WTC11 (cell line): ENCODE measurements around the gene MX2. TPM values are rescaled to one million over a fixed set of nuclear protein-coding genes. Genes with fewer than 3 reads are reported as not detected.

Source experiments
- CBFB ChIP-seq: sonication (generic); formaldehyde crosslinking; IDR thresholded peaks from 2 replicates; pipeline ENCODE4 v1.8.1; 2022; ENCODE audit warnings: mild to moderate bottlenecking, low read depth, missing genetic modification reagents
- CREB1 ChIP-seq: sonication (generic); formaldehyde crosslinking; IDR thresholded peaks from 2 replicates; pipeline ENCODE4 v1.8.0; 2023; ENCODE audit warnings: mild to moderate bottlenecking, missing genetic modification reagents
- ELF4 ChIP-seq: sonication (generic); formaldehyde crosslinking; IDR thresholded peaks from 2 replicates; pipeline ENCODE4 v1.8.1; 2022; ENCODE audit warnings: low read depth, mild to moderate bottlenecking, moderate library complexity, missing genetic modification reagents
- GABPB1 ChIP-seq: sonication (generic); formaldehyde crosslinking; IDR thresholded peaks from 2 replicates; pipeline ENCODE4 v1.8.1; 2023; ENCODE audit warnings: mild to moderate bottlenecking, missing genetic modification reagents
- IRF2 ChIP-seq: sonication (generic); formaldehyde crosslinking; IDR thresholded peaks from 2 replicates; pipeline ENCODE4 v1.8.0; 2022; ENCODE audit warnings: low read depth, missing genetic modification reagents, borderline replicate concordance
- JAZF1 ChIP-seq: fragments of 250-450 bp; sonication (Bioruptor Pico); IDR thresholded peaks from 2 replicates; pipeline ENCODE4 v1.9.0; 2021; ENCODE audit warnings: moderate library complexity, mild to moderate bottlenecking, inconsistent platforms
- NR2C2 ChIP-seq: sonication (generic); formaldehyde crosslinking; IDR thresholded peaks from 2 replicates; pipeline ENCODE4 v1.8.0; 2022; ENCODE audit warnings: mild to moderate bottlenecking, missing genetic modification reagents
- OVOL2 ChIP-seq: fragments of 250-450 bp; sonication (Bioruptor Pico); IDR thresholded peaks from 2 replicates; pipeline ENCODE4 v1.9.0; 2021; ENCODE audit warnings: mild to moderate bottlenecking, borderline replicate concordance
- PRRX2 ChIP-seq: fragments of 250-450 bp; sonication (Bioruptor Pico); IDR thresholded peaks from 2 replicates; pipeline ENCODE4 v1.8.0; 2021; ENCODE audit warnings: mild to moderate bottlenecking
- SOX15 ChIP-seq: fragments of 250-450 bp; sonication (Bioruptor Pico); IDR thresholded peaks from 2 replicates; pipeline ENCODE4 v1.9.0; 2021; ENCODE audit warnings: mild to moderate bottlenecking
- SP1 ChIP-seq: sonication (generic); formaldehyde crosslinking; conservative IDR thresholded peaks from 2 replicates; pipeline ENCODE4 v1.8.1; 2022; ENCODE audit warnings: missing genetic modification reagents
- ZBTB21 ChIP-seq: sonication (generic); formaldehyde crosslinking; IDR thresholded peaks from 2 replicates; pipeline ENCODE4 v1.8.1; 2023; ENCODE audit warnings: mild to moderate bottlenecking, missing genetic modification reagents, borderline replicate concordance
- ZNF121 ChIP-seq: sonication (generic); formaldehyde crosslinking; IDR thresholded peaks from 2 replicates; pipeline ENCODE4 v1.8.0; 2023; ENCODE audit warnings: missing genetic modification reagents
- ZNF219 ChIP-seq: sonication (generic); formaldehyde crosslinking; IDR thresholded peaks from 2 replicates; pipeline ENCODE4 v1.8.0; 2023; ENCODE audit warnings: missing genetic modification reagents, mild to moderate bottlenecking, borderline replicate concordance
- ZNF423 ChIP-seq: fragments of 250-450 bp; sonication (Bioruptor Pico); IDR thresholded peaks from 2 replicates; pipeline ENCODE4 v2.1.2; 2022; ENCODE audit warnings: mild to moderate bottlenecking, moderate library complexity
- total RNA-seq: library from RNA; stranded (reverse); gene quantifications from 3 replicates; pipeline ENCODE4 v1.2.3, GENCODE V29; 2021
- TF ChIP-seq, protein P1 (sequence below): sonication (generic); formaldehyde crosslinking; IDR thresholded peaks from 2 replicates; pipeline ENCODE4 v1.8.0; 2022; ENCODE audit warnings: missing genetic modification reagents
- TF ChIP-seq, protein P2 (sequence below): sonication (generic); formaldehyde crosslinking; IDR thresholded peaks from 2 replicates; pipeline ENCODE4 v1.8.0; 2023; ENCODE audit warnings: missing genetic modification reagents, mild to moderate bottlenecking, borderline replicate concordance
- TF ChIP-seq, protein P3 (sequence below): sonication (generic); formaldehyde crosslinking; IDR thresholded peaks from 2 replicates; pipeline ENCODE4 v1.8.0; 2022; ENCODE audit warnings: mild to moderate bottlenecking, missing genetic modification reagents
- TF ChIP-seq, protein P4 (sequence below): sonication (generic); formaldehyde crosslinking; IDR thresholded peaks from 2 replicates; pipeline ENCODE4 v1.8.1; 2023; ENCODE audit warnings: mild to moderate bottlenecking, missing genetic modification reagents
- TF ChIP-seq, protein P5 (sequence below): sonication (generic); formaldehyde crosslinking; IDR thresholded peaks from 2 replicates; pipeline ENCODE4 v1.8.0; 2023; ENCODE audit warnings: missing genetic modification reagents
- TF ChIP-seq, protein P6 (sequence below): fragments of 250-450 bp; sonication (Bioruptor Pico); IDR thresholded peaks from 2 replicates; pipeline ENCODE4 v1.8.0; 2021; ENCODE audit warnings: mild to moderate bottlenecking
- TF ChIP-seq, protein P7 (sequence below): fragments of 200-600 bp; IDR thresholded peaks from 2 replicates; pipeline ENCODE4 v1.8.0; 2022; ENCODE audit warnings: antibody characterized with exemption

MX2 gene
- total RNA-seq, 1 experiment from 2014 or later: 2.6 TPM

DNA sequence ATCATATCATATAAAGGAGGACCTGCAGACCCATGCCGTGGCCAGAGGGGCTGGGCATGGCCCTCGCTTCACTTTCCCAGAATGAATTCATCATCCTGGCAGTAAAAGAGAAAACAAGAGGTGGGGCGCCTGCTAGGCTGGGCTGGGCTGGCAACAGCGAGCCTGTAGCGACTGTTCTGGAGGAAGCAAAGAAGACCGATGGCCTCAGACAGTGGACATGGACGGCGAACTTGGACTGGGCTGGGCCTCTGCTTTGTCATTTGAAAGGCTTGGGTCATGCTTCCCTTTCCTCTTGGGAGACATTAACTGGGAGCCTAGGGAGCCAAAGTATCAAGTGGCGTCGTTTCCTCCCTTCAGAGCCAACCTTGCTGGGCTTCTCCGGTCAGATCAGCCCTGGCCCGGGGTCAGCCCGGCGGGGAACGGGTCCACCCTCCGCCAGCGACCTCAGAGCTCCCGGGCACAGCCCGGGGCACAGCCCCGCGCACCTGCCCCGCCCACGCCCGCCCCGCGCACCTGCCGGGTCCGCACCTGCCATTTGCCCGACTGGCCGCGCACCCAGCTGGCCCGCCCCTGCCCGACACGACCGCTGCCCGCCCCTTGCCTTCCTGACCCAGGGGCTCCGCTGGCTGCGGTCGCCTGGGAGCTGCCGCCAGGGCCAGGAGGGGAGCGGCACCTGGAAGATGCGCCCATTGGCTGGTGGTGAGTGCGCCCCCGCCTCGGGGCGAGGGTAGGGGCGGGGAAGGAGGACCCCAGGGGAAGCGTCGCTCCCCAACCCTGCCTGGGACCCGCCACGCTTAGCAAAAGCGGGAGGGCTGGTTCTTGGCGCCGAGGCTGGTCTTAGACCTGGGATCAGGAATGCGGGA, 45.4 kb upstream of the MX2 start, which contains the start of gene FAM3B (continued):
- TF ChIP-seq ZBTB21 (CRISPR knock-in tag): no peak
- TF ChIP-seq CBFB (CRISPR knock-in tag): no peak
- TF ChIP-seq GABPB1 (CRISPR knock-in tag): no peak
- no peak for TF ChIP-seq ZNF219 (CRISPR knock-in tag)
- TF ChIP-seq NR2C2 (CRISPR knock-in tag): no peak
- no peak for TF ChIP-seq SOX15 (CRISPR knock-in tag)
- TF ChIP-seq, protein P1, sequence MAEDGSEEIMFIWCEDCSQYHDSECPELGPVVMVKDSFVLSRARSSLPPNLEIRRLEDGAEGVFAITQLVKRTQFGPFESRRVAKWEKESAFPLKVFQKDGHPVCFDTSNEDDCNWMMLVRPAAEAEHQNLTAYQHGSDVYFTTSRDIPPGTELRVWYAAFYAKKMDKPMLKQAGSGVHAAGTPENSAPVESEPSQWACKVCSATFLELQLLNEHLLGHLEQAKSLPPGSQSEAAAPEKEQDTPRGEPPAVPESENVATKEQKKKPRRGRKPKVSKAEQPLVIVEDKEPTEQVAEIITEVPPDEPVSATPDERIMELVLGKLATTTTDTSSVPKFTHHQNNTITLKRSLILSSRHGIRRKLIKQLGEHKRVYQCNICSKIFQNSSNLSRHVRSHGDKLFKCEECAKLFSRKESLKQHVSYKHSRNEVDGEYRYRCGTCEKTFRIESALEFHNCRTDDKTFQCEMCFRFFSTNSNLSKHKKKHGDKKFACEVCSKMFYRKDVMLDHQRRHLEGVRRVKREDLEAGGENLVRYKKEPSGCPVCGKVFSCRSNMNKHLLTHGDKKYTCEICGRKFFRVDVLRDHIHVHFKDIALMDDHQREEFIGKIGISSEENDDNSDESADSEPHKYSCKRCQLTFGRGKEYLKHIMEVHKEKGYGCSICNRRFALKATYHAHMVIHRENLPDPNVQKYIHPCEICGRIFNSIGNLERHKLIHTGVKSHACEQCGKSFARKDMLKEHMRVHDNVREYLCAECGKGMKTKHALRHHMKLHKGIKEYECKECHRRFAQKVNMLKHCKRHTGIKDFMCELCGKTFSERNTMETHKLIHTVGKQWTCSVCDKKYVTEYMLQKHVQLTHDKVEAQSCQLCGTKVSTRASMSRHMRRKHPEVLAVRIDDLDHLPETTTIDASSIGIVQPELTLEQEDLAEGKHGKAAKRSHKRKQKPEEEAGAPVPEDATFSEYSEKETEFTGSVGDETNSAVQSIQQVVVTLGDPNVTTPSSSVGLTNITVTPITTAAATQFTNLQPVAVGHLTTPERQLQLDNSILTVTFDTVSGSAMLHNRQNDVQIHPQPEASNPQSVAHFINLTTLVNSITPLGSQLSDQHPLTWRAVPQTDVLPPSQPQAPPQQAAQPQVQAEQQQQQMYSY (CRISPR knock-in tag): 0 out of 2 replicates have a peak, but pooled peaks have one; percentile 36
- TF ChIP-seq CREB1 (CRISPR knock-in tag): no peak
- TF ChIP-seq IRF2: no peak
- TF ChIP-seq, protein P2, sequence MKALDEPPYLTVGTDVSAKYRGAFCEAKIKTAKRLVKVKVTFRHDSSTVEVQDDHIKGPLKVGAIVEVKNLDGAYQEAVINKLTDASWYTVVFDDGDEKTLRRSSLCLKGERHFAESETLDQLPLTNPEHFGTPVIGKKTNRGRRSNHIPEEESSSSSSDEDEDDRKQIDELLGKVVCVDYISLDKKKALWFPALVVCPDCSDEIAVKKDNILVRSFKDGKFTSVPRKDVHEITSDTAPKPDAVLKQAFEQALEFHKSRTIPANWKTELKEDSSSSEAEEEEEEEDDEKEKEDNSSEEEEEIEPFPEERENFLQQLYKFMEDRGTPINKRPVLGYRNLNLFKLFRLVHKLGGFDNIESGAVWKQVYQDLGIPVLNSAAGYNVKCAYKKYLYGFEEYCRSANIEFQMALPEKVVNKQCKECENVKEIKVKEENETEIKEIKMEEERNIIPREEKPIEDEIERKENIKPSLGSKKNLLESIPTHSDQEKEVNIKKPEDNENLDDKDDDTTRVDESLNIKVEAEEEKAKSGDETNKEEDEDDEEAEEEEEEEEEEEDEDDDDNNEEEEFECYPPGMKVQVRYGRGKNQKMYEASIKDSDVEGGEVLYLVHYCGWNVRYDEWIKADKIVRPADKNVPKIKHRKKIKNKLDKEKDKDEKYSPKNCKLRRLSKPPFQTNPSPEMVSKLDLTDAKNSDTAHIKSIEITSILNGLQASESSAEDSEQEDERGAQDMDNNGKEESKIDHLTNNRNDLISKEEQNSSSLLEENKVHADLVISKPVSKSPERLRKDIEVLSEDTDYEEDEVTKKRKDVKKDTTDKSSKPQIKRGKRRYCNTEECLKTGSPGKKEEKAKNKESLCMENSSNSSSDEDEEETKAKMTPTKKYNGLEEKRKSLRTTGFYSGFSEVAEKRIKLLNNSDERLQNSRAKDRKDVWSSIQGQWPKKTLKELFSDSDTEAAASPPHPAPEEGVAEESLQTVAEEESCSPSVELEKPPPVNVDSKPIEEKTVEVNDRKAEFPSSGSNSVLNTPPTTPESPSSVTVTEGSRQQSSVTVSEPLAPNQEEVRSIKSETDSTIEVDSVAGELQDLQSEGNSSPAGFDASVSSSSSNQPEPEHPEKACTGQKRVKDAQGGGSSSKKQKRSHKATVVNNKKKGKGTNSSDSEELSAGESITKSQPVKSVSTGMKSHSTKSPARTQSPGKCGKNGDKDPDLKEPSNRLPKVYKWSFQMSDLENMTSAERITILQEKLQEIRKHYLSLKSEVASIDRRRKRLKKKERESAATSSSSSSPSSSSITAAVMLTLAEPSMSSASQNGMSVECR (CRISPR knock-in tag): peak; percentile 42; the same call in 1 of the 2 replicates
- TF ChIP-seq, protein P3, sequence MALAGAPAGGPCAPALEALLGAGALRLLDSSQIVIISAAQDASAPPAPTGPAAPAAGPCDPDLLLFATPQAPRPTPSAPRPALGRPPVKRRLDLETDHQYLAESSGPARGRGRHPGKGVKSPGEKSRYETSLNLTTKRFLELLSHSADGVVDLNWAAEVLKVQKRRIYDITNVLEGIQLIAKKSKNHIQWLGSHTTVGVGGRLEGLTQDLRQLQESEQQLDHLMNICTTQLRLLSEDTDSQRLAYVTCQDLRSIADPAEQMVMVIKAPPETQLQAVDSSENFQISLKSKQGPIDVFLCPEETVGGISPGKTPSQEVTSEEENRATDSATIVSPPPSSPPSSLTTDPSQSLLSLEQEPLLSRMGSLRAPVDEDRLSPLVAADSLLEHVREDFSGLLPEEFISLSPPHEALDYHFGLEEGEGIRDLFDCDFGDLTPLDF: no peak
- no peak for TF ChIP-seq JAZF1 (CRISPR knock-in tag)
- no peak for TF ChIP-seq ZNF121 (CRISPR knock-in tag)
- 0 out of 2 replicates have a peak, but pooled peaks have one; percentile 53 for TF ChIP-seq SP1 (CRISPR knock-in tag)
- TF ChIP-seq OVOL2 (CRISPR knock-in tag): no peak
- no peak for TF ChIP-seq PRRX2
- no peak for TF ChIP-seq ELF4 (CRISPR knock-in tag)
- TF ChIP-seq, protein P4, sequence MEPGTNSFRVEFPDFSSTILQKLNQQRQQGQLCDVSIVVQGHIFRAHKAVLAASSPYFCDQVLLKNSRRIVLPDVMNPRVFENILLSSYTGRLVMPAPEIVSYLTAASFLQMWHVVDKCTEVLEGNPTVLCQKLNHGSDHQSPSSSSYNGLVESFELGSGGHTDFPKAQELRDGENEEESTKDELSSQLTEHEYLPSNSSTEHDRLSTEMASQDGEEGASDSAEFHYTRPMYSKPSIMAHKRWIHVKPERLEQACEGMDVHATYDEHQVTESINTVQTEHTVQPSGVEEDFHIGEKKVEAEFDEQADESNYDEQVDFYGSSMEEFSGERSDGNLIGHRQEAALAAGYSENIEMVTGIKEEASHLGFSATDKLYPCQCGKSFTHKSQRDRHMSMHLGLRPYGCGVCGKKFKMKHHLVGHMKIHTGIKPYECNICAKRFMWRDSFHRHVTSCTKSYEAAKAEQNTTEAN (CRISPR knock-in tag): no peak; the same call in 1 of the 2 replicates
- TF ChIP-seq, protein P5, sequence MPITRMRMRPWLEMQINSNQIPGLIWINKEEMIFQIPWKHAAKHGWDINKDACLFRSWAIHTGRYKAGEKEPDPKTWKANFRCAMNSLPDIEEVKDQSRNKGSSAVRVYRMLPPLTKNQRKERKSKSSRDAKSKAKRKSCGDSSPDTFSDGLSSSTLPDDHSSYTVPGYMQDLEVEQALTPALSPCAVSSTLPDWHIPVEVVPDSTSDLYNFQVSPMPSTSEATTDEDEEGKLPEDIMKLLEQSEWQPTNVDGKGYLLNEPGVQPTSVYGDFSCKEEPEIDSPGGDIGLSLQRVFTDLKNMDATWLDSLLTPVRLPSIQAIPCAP (CRISPR knock-in tag): no peak
- TF ChIP-seq, protein P6, sequence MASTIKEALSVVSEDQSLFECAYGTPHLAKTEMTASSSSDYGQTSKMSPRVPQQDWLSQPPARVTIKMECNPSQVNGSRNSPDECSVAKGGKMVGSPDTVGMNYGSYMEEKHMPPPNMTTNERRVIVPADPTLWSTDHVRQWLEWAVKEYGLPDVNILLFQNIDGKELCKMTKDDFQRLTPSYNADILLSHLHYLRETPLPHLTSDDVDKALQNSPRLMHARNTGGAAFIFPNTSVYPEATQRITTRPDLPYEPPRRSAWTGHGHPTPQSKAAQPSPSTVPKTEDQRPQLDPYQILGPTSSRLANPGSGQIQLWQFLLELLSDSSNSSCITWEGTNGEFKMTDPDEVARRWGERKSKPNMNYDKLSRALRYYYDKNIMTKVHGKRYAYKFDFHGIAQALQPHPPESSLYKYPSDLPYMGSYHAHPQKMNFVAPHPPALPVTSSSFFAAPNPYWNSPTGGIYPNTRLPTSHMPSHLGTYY (CRISPR knock-in tag): no peak
- TF ChIP-seq, protein P7, sequence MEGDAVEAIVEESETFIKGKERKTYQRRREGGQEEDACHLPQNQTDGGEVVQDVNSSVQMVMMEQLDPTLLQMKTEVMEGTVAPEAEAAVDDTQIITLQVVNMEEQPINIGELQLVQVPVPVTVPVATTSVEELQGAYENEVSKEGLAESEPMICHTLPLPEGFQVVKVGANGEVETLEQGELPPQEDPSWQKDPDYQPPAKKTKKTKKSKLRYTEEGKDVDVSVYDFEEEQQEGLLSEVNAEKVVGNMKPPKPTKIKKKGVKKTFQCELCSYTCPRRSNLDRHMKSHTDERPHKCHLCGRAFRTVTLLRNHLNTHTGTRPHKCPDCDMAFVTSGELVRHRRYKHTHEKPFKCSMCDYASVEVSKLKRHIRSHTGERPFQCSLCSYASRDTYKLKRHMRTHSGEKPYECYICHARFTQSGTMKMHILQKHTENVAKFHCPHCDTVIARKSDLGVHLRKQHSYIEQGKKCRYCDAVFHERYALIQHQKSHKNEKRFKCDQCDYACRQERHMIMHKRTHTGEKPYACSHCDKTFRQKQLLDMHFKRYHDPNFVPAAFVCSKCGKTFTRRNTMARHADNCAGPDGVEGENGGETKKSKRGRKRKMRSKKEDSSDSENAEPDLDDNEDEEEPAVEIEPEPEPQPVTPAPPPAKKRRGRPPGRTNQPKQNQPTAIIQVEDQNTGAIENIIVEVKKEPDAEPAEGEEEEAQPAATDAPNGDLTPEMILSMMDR: no peak
- peak; percentile 69; the same call in 1 of the 2 replicates for TF ChIP-seq ZNF423 (CRISPR knock-in tag)
